ENCODE measurements around the gene ZP1.

Gene ZP1

GRCh38 chr11:60924110-60924905, 57.0 kb downstream of the ZP1 start, which contains the start of gene TMEM132A:
TMEM132A (plus strand) TSS chr11:60924460; CDS start chr11:60924634, 174 bp downstream.
- no peak for DNase-seq (ENCODE audit: low read depth in 2 of 2)

All from stimulated activated CD8-positive, alpha-beta memory T cell treated with anti-CD3 and anti-CD28 coated beads, Interleukin-2, amount 100 ng/mL, for 1 hour (primary cell).